Spinal cord (tissue), 10 donors: ENCODE measurements around the gene MBNL3. TPM values are rescaled to one million over a fixed set of nuclear protein-coding genes. Genes with fewer than 3 reads are reported as not detected.
A peak's percentile ranks its signal among the peaks of the same experiment; 100 is the strongest.

Experiments
- DNase-seq, 6 donors: peaks; one replicate each; pipeline versions ENCODE4 v3.0.0 to v3.0.0-alpha.2; 2013 to 2015; ENCODE audit warnings: low spot score in 6 of 6, low read depth in 4 of 6
- H3K27ac ChIP-seq: one replicate; pipeline ENCODE4 v1.5.1; 2013; ENCODE audit warnings: low read depth, low read length, control low read depth
- H3K27me3 ChIP-seq: one replicate; pipeline ENCODE4 v1.6.1; 2013; ENCODE audit warnings: low read length; ENCODE audit not compliant: control insufficient read depth, insufficient read depth
- H3K36me3 ChIP-seq: one replicate; pipeline ENCODE4 v1.6.1; 2013; ENCODE audit warnings: low read length; ENCODE audit not compliant: control insufficient read depth, insufficient read depth
- H3K4me1 ChIP-seq: one replicate; pipeline ENCODE4 v1.6.1; 2013; ENCODE audit warnings: low read length; ENCODE audit not compliant: control insufficient read depth, insufficient read depth
- H3K4me3 ChIP-seq: one replicate; pipeline ENCODE4 v1.5.1; 2013; ENCODE audit warnings: low read depth, low read length, control low read depth
- H3K9me3 ChIP-seq: one replicate; pipeline ENCODE4 v1.6.1; 2013; ENCODE audit warnings: low read length; ENCODE audit not compliant: control insufficient read depth, insufficient read depth
- WGBS: methylation state at CpG from one replicate; pipeline ENCODE4 v1.1.5; 2013; ENCODE audit warnings: missing lambda C conversion rate; ENCODE audit not compliant: insufficient coverage; 5-methylcytosine and 5-hydroxymethylcytosine counted together
- polyA plus RNA-seq, 2 donors: library from polyadenylated mRNA; unstranded; fragments of 120-200 nt; gene quantifications; one replicate each; pipeline ENCODE4 v1.2.1, GENCODE V29; 2013; ENCODE audit not compliant: insufficient read length in 2 of 2
- total RNA-seq, 2 donors: library from RNA; depleted of rRNA in 1 of 2; stranded (reverse); fragments of 120-200 nt in 1 of 2; fragments of >200 nt in 1 of 2; gene quantifications; one replicate each; pipeline versions ENCODE4 v1.2.3 to v1.2.4, GENCODE V29; 2013 to 2014
- donor health status: healthy.

MBNL3 gene
- total and polyA plus RNA-seq, 4 donors, result 2.0 to 12.3 (median 5.9) TPM

DNA sequence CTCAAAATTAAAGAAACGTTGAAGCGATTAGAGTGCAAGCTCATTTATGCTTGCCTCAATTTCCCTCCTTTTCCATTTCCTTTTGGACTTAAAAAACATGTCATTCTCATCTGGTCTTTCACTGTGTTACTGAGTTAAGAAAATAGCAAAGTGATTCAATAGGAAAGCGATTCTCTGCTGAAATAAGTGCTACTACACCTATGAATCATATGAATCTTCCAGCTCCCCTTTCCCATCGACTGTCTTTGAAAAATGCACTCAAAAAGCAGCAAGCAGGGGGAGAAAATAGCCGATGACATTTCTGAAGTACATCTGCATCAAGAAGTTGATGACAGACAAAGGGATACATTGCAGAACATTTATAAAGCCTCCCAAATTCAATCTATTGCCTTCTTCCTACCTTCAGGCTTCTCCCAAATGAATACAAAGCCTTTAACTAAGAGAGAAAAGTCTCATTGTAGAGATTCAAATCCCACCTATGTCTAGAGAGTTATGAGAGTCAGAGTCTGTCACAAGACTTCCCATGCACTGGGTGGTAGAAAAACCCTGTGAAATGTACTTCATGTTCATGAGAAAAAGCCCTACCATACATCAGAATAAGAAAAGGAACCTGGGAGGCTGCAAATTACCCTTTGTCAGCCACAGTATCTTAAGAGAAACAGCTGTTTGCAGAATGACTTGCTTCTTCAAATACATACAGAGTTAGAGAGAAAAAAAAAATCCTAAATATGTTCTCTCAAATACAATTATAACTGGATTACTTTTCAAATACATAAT lies 78.9 kb downstream of the MBNL3 start:
- WGBS, result 64% methylated on average over 2 of the region's 5 CpGs
- H3K27me3 ChIP-seq, result peaks cover 15% of the 10 kb centered on the region

GRCh38 chrX:132407691-132408090 lies 81.1 kb downstream of the MBNL3 start:
- no peaks in the 10 kb centered on the region for H3K36me3 ChIP-seq
- H3K27ac ChIP-seq, result no peak overlapping the region
- H3K27me3 ChIP-seq, result peaks cover 6% of the 10 kb centered on the region
- no peaks in the 10 kb centered on the region for H3K9me3 ChIP-seq
- H3K4me1 ChIP-seq, result no peaks in the 10 kb centered on the region
- no peak overlapping the region for H3K4me3 ChIP-seq
- DNase-seq, result no peak
- WGBS, result no CpG with 5 or more reads among the region's 1 CpG

More for the DNA sequence above, 78.9 kb downstream of the MBNL3 start:
- no peak for DNase-seq
- Histone ChIP-seq H3K36me3 (no peaks in the 10 kb centered on the region), H3K9me3 (no peaks in the 10 kb centered on the region), H3K4me1 (no peaks in the 10 kb centered on the region), H3K27ac (no peak overlapping the region), H3K4me3 (no peak overlapping the region)

- Histone ChIP-seq H3K9me3 (no peaks in the 10 kb centered on the region), H3K27me3 (no peaks in the 10 kb centered on the region), H3K4me3 (no peak overlapping the region), H3K4me1 (no peaks in the 10 kb centered on the region), H3K27ac (no peak overlapping the region), H3K36me3 (no peaks in the 10 kb centered on the region)
- DNase-seq, result peak in 1 of 6 donors; percentile 28
- 69% methylated on average over 5 of the region's 9 CpGs for WGBS
Measured at GRCh38 chrX:132406106-132406505, 82.7 kb downstream of the MBNL3 start.

DNA sequence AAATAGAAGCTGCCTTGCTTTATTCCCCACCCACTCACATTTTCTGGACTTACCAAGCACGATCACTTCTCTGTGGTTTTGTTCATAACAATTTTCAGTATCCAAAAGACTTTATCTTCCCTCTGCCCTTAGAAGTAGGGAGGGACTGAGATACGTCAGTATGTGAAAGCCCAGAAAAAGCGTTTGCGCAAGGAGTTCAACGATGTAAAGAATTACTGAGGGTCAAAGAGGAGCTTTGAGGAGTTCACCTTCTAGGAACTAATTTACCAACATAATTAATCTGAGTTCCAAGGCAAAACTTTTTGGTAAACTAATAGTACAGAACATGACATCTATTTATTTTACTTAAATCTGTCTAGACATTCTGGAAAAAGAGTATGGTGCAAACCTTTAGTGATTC lies 84.6 kb downstream of the MBNL3 start:
- H3K9me3 ChIP-seq, result no peaks in the 10 kb centered on the region
- H3K4me3 ChIP-seq, result no peak overlapping the region
- H3K4me1 ChIP-seq, result no peaks in the 10 kb centered on the region
- H3K27ac ChIP-seq, result no peak overlapping the region
- no peaks in the 10 kb centered on the region for H3K36me3 ChIP-seq
- no peaks in the 10 kb centered on the region for H3K27me3 ChIP-seq
- no peak for DNase-seq
- no CpG with 5 or more reads among the region's 5 CpGs for WGBS

- no peaks in the 10 kb centered on the region for H3K4me1 ChIP-seq
- DNase-seq, result no peak
- H3K27me3 ChIP-seq, result no peaks in the 10 kb centered on the region
- no peaks in the 10 kb centered on the region for H3K9me3 ChIP-seq
- no peaks in the 10 kb centered on the region for H3K36me3 ChIP-seq
- WGBS, result no CpG with 5 or more reads among the region's 1 CpG
- H3K27ac ChIP-seq, result no peak overlapping the region
- no peak overlapping the region for H3K4me3 ChIP-seq
Measured at GRCh38 chrX:132401935-132402334, 86.9 kb downstream of the MBNL3 start.

DNA sequence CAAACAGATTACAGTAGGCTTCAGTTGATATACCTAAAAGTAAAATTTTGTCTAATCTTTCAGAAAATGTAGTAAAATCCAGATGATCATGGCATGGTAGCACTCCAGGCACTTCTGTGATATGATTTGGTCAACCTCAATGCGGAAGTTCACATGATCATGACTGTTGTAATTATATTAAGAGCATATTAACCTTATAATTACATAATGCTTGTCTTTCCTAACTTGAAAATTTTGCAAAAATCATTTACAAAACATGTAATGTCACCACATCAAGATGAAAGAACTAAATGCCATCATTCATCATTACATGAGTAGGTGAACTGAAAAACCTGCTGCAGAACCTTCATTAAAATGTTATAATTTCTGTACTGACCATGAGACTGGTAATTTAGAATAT lies 88.1 kb downstream of the MBNL3 start:
- H3K27ac ChIP-seq, result no peak overlapping the region
- WGBS, result no CpG with 5 or more reads among the region's 1 CpG
- H3K9me3 ChIP-seq, result no peaks in the 10 kb centered on the region
- H3K4me1 ChIP-seq, result no peaks in the 10 kb centered on the region
- H3K27me3 ChIP-seq, result no peaks in the 10 kb centered on the region
- no peaks in the 10 kb centered on the region for H3K36me3 ChIP-seq
- DNase-seq, result no peak
- no peak overlapping the region for H3K4me3 ChIP-seq

DNA sequence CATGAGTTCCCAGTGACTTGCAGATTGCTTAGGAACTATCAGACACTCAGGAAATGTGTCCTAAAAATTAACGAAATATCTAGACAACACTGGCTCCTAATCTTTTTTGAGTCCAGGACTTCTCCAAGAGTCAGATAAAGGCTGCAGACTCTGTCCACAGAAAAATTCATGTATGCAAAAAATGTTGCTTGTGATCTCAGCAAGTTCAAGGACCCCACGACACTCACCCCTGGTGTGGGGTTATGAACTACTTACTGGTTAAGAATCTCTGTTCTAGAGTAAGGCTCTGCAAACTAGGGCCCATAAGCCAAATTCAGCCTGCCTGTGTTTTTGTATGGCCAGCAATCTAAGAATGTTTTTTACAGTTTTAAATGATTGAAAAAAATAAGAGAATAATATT lies 93.2 kb downstream of the MBNL3 start:
- no peak for DNase-seq
- no peaks in the 10 kb centered on the region for H3K36me3 ChIP-seq
- H3K27ac ChIP-seq, result no peak overlapping the region
- no peaks in the 10 kb centered on the region for H3K4me1 ChIP-seq
- 81% methylated on average over 2 of the region's 2 CpGs for WGBS
- peaks cover 5% of the 10 kb centered on the region for H3K27me3 ChIP-seq
- H3K9me3 ChIP-seq, result no peaks in the 10 kb centered on the region
- H3K4me3 ChIP-seq, result no peak overlapping the region

DNA sequence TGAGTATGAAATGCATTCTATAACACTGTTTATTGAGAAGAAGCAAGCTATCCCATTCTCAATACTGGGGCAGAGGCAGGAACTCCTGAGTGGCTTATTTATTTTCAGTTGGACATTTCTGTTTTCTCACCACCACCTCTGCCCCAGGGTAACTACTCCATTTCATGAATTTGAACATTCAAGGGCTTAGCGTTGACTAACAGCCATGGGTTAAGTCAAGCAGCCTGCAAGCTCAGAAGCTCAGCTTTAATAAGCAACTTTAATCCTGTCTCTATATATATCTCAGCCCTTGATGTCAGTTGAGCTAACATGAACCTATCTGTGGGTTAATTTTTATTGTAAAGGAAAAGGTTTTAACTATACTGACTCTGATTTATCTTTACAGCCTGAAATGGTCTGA lies 93.8 kb downstream of the MBNL3 start:
- Histone ChIP-seq H3K9me3 (no peaks in the 10 kb centered on the region), H3K27ac (no peak overlapping the region), H3K4me1 (no peaks in the 10 kb centered on the region), H3K27me3 (peaks cover 5% of the 10 kb centered on the region), H3K36me3 (no peaks in the 10 kb centered on the region), H3K4me3 (no peak overlapping the region)
- no peak for DNase-seq
- WGBS, result no CpG with 5 or more reads among the region's 1 CpG

DNA sequence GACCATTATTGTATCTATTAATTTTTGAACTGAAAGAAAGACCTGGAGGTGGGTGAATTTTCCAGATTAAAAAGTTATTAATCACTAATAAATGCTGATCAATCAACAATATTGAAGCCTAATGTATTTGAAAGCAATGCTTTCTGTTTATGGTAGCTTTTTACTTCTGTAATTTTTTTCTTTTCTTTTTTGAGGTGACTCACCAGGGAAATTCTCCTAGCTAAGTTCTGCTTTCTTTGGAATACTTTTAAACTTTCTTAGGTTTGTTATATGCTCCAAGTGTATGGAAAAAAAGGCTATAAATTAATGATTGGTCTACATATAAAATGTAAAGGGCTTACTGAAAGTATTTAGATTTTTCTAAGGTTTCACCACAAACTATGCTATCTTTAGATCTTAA lies 94.2 kb downstream of the MBNL3 start:
- Histone ChIP-seq H3K9me3 (no peaks in the 10 kb centered on the region), H3K36me3 (no peaks in the 10 kb centered on the region), H3K27me3 (peaks cover 5% of the 10 kb centered on the region), H3K4me1 (no peaks in the 10 kb centered on the region), H3K27ac (no peak overlapping the region), H3K4me3 (no peak overlapping the region)
- DNase-seq, result no peak

GRCh38 chrX:132393992-132394391 lies 94.8 kb downstream of the MBNL3 start:
- Histone ChIP-seq H3K4me1 (no peaks in the 10 kb centered on the region), H3K27ac (no peak overlapping the region), H3K36me3 (no peaks in the 10 kb centered on the region), H3K27me3 (peaks cover 5% of the 10 kb centered on the region), H3K9me3 (no peaks in the 10 kb centered on the region), H3K4me3 (no peak overlapping the region)
- no peak for DNase-seq
- 68% methylated on average over 3 of the region's 4 CpGs for WGBS
